ENCODE measurements around the gene TRIM73. TPM values are rescaled to one million over a fixed set of nuclear protein-coding genes. Genes with fewer than 3 reads are reported as not detected.
"Not testable (repeated sequence)": the region's sequence is repeated elsewhere in the genome, so short reads cannot be mapped to it uniquely, and the experiment has no call there.

Gene TRIM73
- total and polyA plus RNA-seq, 2 donors (not counting 3 experiments of a cell fraction or from before 2014, with no cell fraction given): 1.6 to 2.0 TPM

GRCh38 chr7:75442101-75442464 lies 46.7 kb downstream of the TRIM73 start:
- dilution Hi-C loops (cut with MboI; ENCODE audit: extremely low pct_ligation_motif_present, low sequenced_read_pairs); H3K9ac ChIP-seq (replicated peaks; ENCODE audit: extremely low read depth, insufficient read depth, low read length); H2AFZ ChIP-seq (ENCODE audit: low read depth, low read length); DNase-seq (ENCODE audit: low read depth, low spot score); H3K27ac ChIP-seq (ENCODE audit: insufficient read depth, low read depth, low read length); H4K20me1 ChIP-seq (replicated peaks; ENCODE audit: control insufficient read depth, extremely low read depth, insufficient read depth, low read length); CTCF ChIA-PET; H3K9me3 ChIP-seq (replicated peaks; ENCODE audit: control insufficient read depth, insufficient read depth, low read length); FAIRE-seq; H3K27me3 ChIP-seq (ENCODE audit: control insufficient read depth in 2 of 2, insufficient read depth in 2 of 2, low read length in 2 of 2); H3K4me1 ChIP-seq (ENCODE audit: control insufficient read depth, extremely low read depth, insufficient read depth, low read length); POLR2A ChIA-PET; intact Hi-C loops (cut with micrococcal nuclease); H3K9me1 ChIP-seq (replicated peaks; ENCODE audit: control insufficient read depth, extremely low read depth, insufficient read depth, low read length); BruUV-seq (replicated peaks): not testable (repeated sequence)
- peaks cover 11% of the 10 kb centered on the region for H3K79me2 ChIP-seq (ENCODE audit: control insufficient read depth, insufficient read depth, low read length)
- H3K4me3 ChIP-seq (replicated peaks in 1 of 3; ENCODE audit: insufficient read depth in 1 of 3, low read depth in 1 of 3, low read length in 3 of 3): peak overlapping the region in 1 of 3 experiments; percentile 37
- H3K4me2 ChIP-seq (ENCODE audit: insufficient read depth, low read length): peak overlapping the region; percentile 55
- peaks cover 4 to 15% of the 10 kb centered on the region in 2 experiments for H3K36me3 ChIP-seq (ENCODE audit: control insufficient read depth in 2 of 2, extremely low read depth in 1 of 2, insufficient read depth in 2 of 2, low read length in 2 of 2)

- H4K20me1 ChIP-seq (replicated peaks; ENCODE audit: control insufficient read depth, extremely low read depth, insufficient read depth, low read length); H3K27me3 ChIP-seq (ENCODE audit: control insufficient read depth in 2 of 2, insufficient read depth in 2 of 2, low read length in 2 of 2); H3K9ac ChIP-seq (replicated peaks; ENCODE audit: extremely low read depth, insufficient read depth, low read length); CTCF ChIA-PET; intact Hi-C loops (cut with micrococcal nuclease); H3K4me1 ChIP-seq (ENCODE audit: control insufficient read depth, extremely low read depth, insufficient read depth, low read length); H3K9me1 ChIP-seq (replicated peaks; ENCODE audit: control insufficient read depth, extremely low read depth, insufficient read depth, low read length); BruUV-seq (replicated peaks); POLR2A ChIA-PET; H3K9me3 ChIP-seq (replicated peaks; ENCODE audit: control insufficient read depth, insufficient read depth, low read length); dilution Hi-C loops (cut with MboI; ENCODE audit: extremely low pct_ligation_motif_present, low sequenced_read_pairs): not testable (repeated sequence)
- H3K4me2 ChIP-seq (ENCODE audit: insufficient read depth, low read length): peak overlapping the region; percentile 36
- H3K27ac ChIP-seq (ENCODE audit: insufficient read depth, low read depth, low read length): peak overlapping the region; percentile 76
- peaks cover 4 to 14% of the 10 kb centered on the region in 2 experiments for H3K36me3 ChIP-seq (ENCODE audit: control insufficient read depth in 2 of 2, extremely low read depth in 1 of 2, insufficient read depth in 2 of 2, low read length in 2 of 2)
- H3K79me2 ChIP-seq (ENCODE audit: control insufficient read depth, insufficient read depth, low read length): peaks cover 11% of the 10 kb centered on the region
- peak overlapping the region; percentile 43 to 59 (median 50) for H3K4me3 ChIP-seq (replicated peaks in 1 of 3; ENCODE audit: insufficient read depth in 1 of 3, low read depth in 1 of 3, low read length in 3 of 3)
- DNase-seq (ENCODE audit: low read depth, low spot score) (peak; percentile 58), FAIRE-seq (peak; percentile 61)
- TF ChIP-seq POLR2AphosphoS5 (IDR thresholded peaks at IDR 0.05; ENCODE audit: insufficient read depth, low read depth, low read length): peak; percentile 37
- peak; percentile 15 for TF ChIP-seq POLR2A (IDR thresholded peaks at IDR 0.05; ENCODE audit: low read depth, low read length)
- peak overlapping the region; percentile 59 for H2AFZ ChIP-seq (ENCODE audit: low read depth, low read length)
Observed at GRCh38 chr7:75442465-75443111, 47.2 kb downstream of the TRIM73 start.

- dilution Hi-C loops (cut with MboI; ENCODE audit: extremely low pct_ligation_motif_present, low sequenced_read_pairs); CTCF ChIA-PET; H4K20me1 ChIP-seq (replicated peaks; ENCODE audit: control insufficient read depth, extremely low read depth, insufficient read depth, low read length); BruUV-seq (replicated peaks); H2AFZ ChIP-seq (ENCODE audit: low read depth, low read length); H3K4me2 ChIP-seq (ENCODE audit: insufficient read depth, low read length); DNase-seq (ENCODE audit: low read depth, low spot score); H3K79me2 ChIP-seq (ENCODE audit: control insufficient read depth, insufficient read depth, low read length); H3K9me3 ChIP-seq (replicated peaks; ENCODE audit: control insufficient read depth, insufficient read depth, low read length); FAIRE-seq; H3K27me3 ChIP-seq (ENCODE audit: control insufficient read depth in 2 of 2, insufficient read depth in 2 of 2, low read length in 2 of 2); H3K9me1 ChIP-seq (replicated peaks; ENCODE audit: control insufficient read depth, extremely low read depth, insufficient read depth, low read length); H3K36me3 ChIP-seq (ENCODE audit: control insufficient read depth in 2 of 2, extremely low read depth in 1 of 2, insufficient read depth in 2 of 2, low read length in 2 of 2); intact Hi-C loops (cut with micrococcal nuclease); H3K4me3 ChIP-seq (replicated peaks in 1 of 3; ENCODE audit: insufficient read depth in 1 of 3, low read depth in 1 of 3, low read length in 3 of 3); H3K9ac ChIP-seq (replicated peaks; ENCODE audit: extremely low read depth, insufficient read depth, low read length); POLR2A ChIA-PET; H3K27ac ChIP-seq (ENCODE audit: insufficient read depth, low read depth, low read length); H3K4me1 ChIP-seq (ENCODE audit: control insufficient read depth, extremely low read depth, insufficient read depth, low read length): not testable (repeated sequence)
Observed at GRCh38 chr7:75449946-75450345, 54.5 kb downstream of the TRIM73 start.
